Muscle of leg (tissue), 11 donors: ENCODE data around the gene ERBB3. TPM values are rescaled to one million over a fixed set of nuclear protein-coding genes. Genes with fewer than 3 reads are reported as not detected.

Source experiments
- DNase-seq: peaks from one replicate; pipeline ENCODE4 v3.0.0; 2013
- H3K27ac ChIP-seq: one replicate; pipeline ENCODE4 v1.5.1; 2013; ENCODE audit warnings: mild to moderate bottlenecking, low read length, control low read depth
- H3K27me3 ChIP-seq: one replicate; pipeline ENCODE4 v1.6.1; 2013; ENCODE audit warnings: low read length; ENCODE audit not compliant: control insufficient read depth, insufficient read depth
- H3K36me3 ChIP-seq: one replicate; pipeline ENCODE4 v1.6.1; 2013; ENCODE audit warnings: low read length; ENCODE audit not compliant: control insufficient read depth, insufficient read depth
- H3K4me1 ChIP-seq: one replicate; pipeline ENCODE4 v1.6.1; 2013; ENCODE audit warnings: low read length; ENCODE audit not compliant: control insufficient read depth, insufficient read depth
- H3K4me3 ChIP-seq: one replicate; pipeline ENCODE4 v1.5.1; 2013; ENCODE audit warnings: low read length, control low read depth
- H3K9me3 ChIP-seq: replicated peaks from 2 replicates; pipeline ENCODE4 v1.6.1; 2013; ENCODE audit warnings: low read depth, low read length; ENCODE audit not compliant: control insufficient read depth
- WGBS: methylation state at CpG from one replicate; pipeline ENCODE4 v1.1.5; 2013; ENCODE audit warnings: missing lambda C conversion rate; ENCODE audit not compliant: insufficient coverage; 5-methylcytosine and 5-hydroxymethylcytosine counted together
- polyA plus RNA-seq, 8 donors: library from polyadenylated mRNA; unstranded; fragments of 120-200 nt; gene quantifications; one replicate each; pipeline versions ENCODE4 v1.2.1 to v1.2.3, GENCODE V29; 2013; ENCODE audit warnings: inconsistent platforms in 1 of 8, low replicate concordance in 1 of 8; ENCODE audit not compliant: insufficient read length in 8 of 8, insufficient read depth in 1 of 8
- total RNA-seq: library from RNA; stranded (reverse); fragments of 120-200 nt; gene quantifications from one replicate; pipeline ENCODE4 v1.2.4, GENCODE V29; 2013

ERBB3 gene
- total and polyA plus RNA-seq, 9 donors, result 116 to 224 (median 136) TPM

GRCh38 chr12:56128670-56129205 is 48.8 kb downstream of the ERBB3 start:
- Histone ChIP-seq H3K9me3 (no peaks in the 10 kb centered on the region), H3K4me1 (peaks cover 38% of the 10 kb centered on the region)
- peak; percentile 54 for DNase-seq

GRCh38 chr12:56129206-56129941 is 49.4 kb downstream of the ERBB3 start:
- H3K36me3 ChIP-seq, result peaks cover 41% of the 10 kb centered on the region
- no peaks in the 10 kb centered on the region for H3K9me3 ChIP-seq
- H3K4me3 ChIP-seq, result peak overlapping the region; percentile 99
- H3K4me1 ChIP-seq, result peaks cover 38% of the 10 kb centered on the region
- under 1% methylated on average over 23 of the region's 29 CpGs for WGBS
- DNase-seq, result peak; percentile 65
- H3K27ac ChIP-seq, result peak overlapping the region; percentile 98
- H3K27me3 ChIP-seq, result no peaks in the 10 kb centered on the region

More at GRCh38 chr12:56128670-56129205, 48.8 kb downstream of the ERBB3 start:
- Histone ChIP-seq H3K36me3 (peaks cover 38% of the 10 kb centered on the region), H3K27ac (peak overlapping the region; percentile 98), H3K27me3 (no peaks in the 10 kb centered on the region), H3K4me3 (peak overlapping the region; percentile 99)
- 0% methylated on average over 15 of the region's 20 CpGs for WGBS

GRCh38 chr12:56129942-56130495 is 50.1 kb downstream of the ERBB3 start:
- peak overlapping the region; percentile 98 for H3K27ac ChIP-seq
- H3K9me3 ChIP-seq, result no peaks in the 10 kb centered on the region
- WGBS, result 43% methylated on average over 14 of the region's 22 CpGs
- peaks cover 46% of the 10 kb centered on the region for H3K36me3 ChIP-seq
- DNase-seq, result peak; percentile 34
- peak overlapping the region; percentile 99 for H3K4me3 ChIP-seq
- H3K27me3 ChIP-seq, result no peaks in the 10 kb centered on the region
- H3K4me1 ChIP-seq, result peaks cover 38% of the 10 kb centered on the region

DNA sequence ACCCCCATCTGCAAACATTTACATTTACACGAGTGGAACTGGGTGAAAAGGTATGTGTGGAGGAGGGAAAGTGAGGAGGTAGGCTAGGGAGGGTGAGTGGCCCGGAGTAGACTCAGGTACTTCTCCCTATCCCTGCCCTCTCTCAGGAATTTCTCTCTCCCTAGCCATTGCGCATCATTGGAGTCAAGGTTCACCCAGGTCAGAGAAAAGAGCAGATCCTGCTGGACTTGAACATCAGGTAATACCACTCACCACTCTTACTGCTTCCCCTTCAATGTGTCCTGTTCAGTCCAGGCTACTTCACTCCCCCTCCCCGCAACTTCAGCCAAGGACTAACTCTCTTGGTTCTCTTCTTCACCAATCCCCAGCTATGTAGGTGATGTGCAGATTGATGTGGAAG is 50.9 kb downstream of the ERBB3 start:
- Histone ChIP-seq H3K4me1 (peaks cover 35% of the 10 kb centered on the region), H3K27ac (peak overlapping the region; percentile 49), H3K9me3 (no peaks in the 10 kb centered on the region), H3K36me3 (peaks cover 52% of the 10 kb centered on the region), H3K27me3 (no peaks in the 10 kb centered on the region), H3K4me3 (no peak overlapping the region)
- WGBS, result 100% methylated on average over 1 of the region's 4 CpGs
- DNase-seq, result no peak

DNA sequence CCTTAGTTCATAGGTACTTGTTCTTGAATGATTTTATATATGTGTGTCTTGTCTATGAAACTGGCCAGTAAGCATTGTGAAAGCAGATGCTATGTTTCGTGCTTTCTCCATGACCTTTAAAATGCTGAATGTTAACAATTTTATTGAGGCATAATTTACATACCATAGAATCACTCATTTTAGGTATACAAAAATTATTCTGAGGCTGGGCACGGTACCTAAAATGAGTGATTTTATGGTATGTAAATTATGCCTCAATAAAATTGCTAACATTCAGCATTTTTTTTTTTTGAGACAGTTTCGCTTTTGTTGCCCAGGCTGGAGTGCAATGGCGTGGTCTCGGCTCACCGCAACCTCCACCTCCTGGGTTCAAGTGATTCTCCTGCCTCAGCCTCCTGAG is 54.9 kb downstream of the ERBB3 start:
- no peaks in the 10 kb centered on the region for H3K27me3 ChIP-seq
- peaks cover 92% of the 10 kb centered on the region for H3K36me3 ChIP-seq
- no peak for DNase-seq
- H3K4me3 ChIP-seq, result no peak overlapping the region
- H3K9me3 ChIP-seq, result no peaks in the 10 kb centered on the region
- H3K4me1 ChIP-seq, result peaks cover 7% of the 10 kb centered on the region
- WGBS, result no CpG with 5 or more reads among the region's 6 CpGs
- H3K27ac ChIP-seq, result no peak overlapping the region

- Histone ChIP-seq H3K4me1 (no peaks in the 10 kb centered on the region), H3K9me3 (no peaks in the 10 kb centered on the region), H3K4me3 (no peak overlapping the region), H3K27ac (no peak overlapping the region), H3K36me3 (peaks cover 88% of the 10 kb centered on the region), H3K27me3 (no peaks in the 10 kb centered on the region)
- DNase-seq, result no peak
- WGBS, result 91% methylated on average over 5 of the region's 14 CpGs
Observed at GRCh38 chr12:56137853-56138571, 58.0 kb downstream of the ERBB3 start.

GRCh38 chr12:56141946-56142784 is 62.2 kb downstream of the ERBB3 start:
- Histone ChIP-seq H3K27ac (no peak overlapping the region), H3K4me1 (peaks cover 8% of the 10 kb centered on the region)
- whole genome bisulfite sequencing, result 84% methylated on average over 12 of the region's 19 CpGs

DNA sequence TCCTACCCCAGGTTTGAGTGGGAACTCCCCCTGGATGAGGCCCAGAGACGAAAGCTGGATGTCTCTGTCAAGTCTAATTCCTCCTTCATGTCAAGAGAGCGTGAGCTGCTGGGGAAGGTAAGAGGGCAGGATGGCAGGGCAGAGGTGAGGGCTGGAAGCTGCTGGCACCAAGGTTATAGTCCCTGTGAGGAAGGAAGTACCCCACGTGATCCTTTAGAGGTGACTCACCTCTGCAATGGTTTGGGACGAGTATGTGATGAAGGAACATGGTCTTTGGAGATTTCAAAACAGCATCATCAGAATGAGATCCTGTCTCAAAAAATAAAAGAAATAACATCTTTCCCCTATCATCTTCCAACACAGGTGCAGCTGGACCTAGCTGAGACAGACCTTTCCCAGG is 63.3 kb downstream of the ERBB3 start:
- no peak for DNase-seq
- peaks cover 8% of the 10 kb centered on the region for H3K4me1 ChIP-seq
- peak overlapping the region; percentile 65 for H3K27ac ChIP-seq
- WGBS, result 100% methylated on average over 1 of the region's 4 CpGs
- H3K9me3 ChIP-seq, result no peaks in the 10 kb centered on the region
- no peaks in the 10 kb centered on the region for H3K27me3 ChIP-seq
- no peak overlapping the region for H3K4me3 ChIP-seq
- H3K36me3 ChIP-seq, result peaks cover 63% of the 10 kb centered on the region

More at GRCh38 chr12:56141946-56142784, 62.2 kb downstream of the ERBB3 start:
- Histone ChIP-seq H3K4me3 (no peak overlapping the region), H3K36me3 (peaks cover 74% of the 10 kb centered on the region), H3K9me3 (no peaks in the 10 kb centered on the region), H3K27me3 (no peaks in the 10 kb centered on the region)
- no peak for DNase-seq

GRCh38 chr12:56143870-56144269 is 63.9 kb downstream of the ERBB3 start:
- WGBS, result 80% methylated on average over 8 of the region's 8 CpGs
- no peak overlapping the region for H3K4me3 ChIP-seq
- peaks cover 8% of the 10 kb centered on the region for H3K4me1 ChIP-seq
- peaks cover 57% of the 10 kb centered on the region for H3K36me3 ChIP-seq
- H3K27me3 ChIP-seq, result no peaks in the 10 kb centered on the region
- no peaks in the 10 kb centered on the region for H3K9me3 ChIP-seq
- peak; percentile 46 for DNase-seq
- H3K27ac ChIP-seq, result peak overlapping the region; percentile 65
